K562 (cell line): ENCODE results near the gene KHNYN. TPM values are rescaled to one million over a fixed set of nuclear protein-coding genes. Genes with fewer than 3 reads are reported as not detected.

Experiments
- ATF2 ChIP-seq: sonication (generic); formaldehyde crosslinking; IDR thresholded peaks from 2 replicates; pipeline ENCODE4 v1.8.1; 2022; ENCODE audit warnings: missing genetic modification reagents
- KDM5B ChIP-seq: fragments of 200-600 bp; sonication (generic); IDR thresholded peaks from 2 replicates; pipeline ENCODE4 v1.6.1; 2012; ENCODE audit warnings: low read depth, mild to moderate bottlenecking, moderate library complexity, low read length, control low read depth, inconsistent platforms; ENCODE audit not compliant: insufficient replicate concordance
- MTA3 ChIP-seq: fragments of 450-650 bp; formaldehyde crosslinking; IDR thresholded peaks from 2 replicates; pipeline ENCODE4 v1.6.1; 2017; ENCODE audit warnings: mild to moderate bottlenecking, borderline replicate concordance
- MYBL2 ChIP-seq, 2 experiments: fragments of 450-650 bp in 1 of 2; sonication (generic) in 1 of 2; formaldehyde crosslinking in 1 of 2; IDR thresholded peaks; 2 replicates each; pipeline versions ENCODE4 v1.6.1 to v1.8.1; 2017 to 2022; ENCODE audit warnings: borderline replicate concordance in 1 of 2, inconsistent platforms in 1 of 2, low read depth in 1 of 2, mild to moderate bottlenecking in 1 of 2, missing genetic modification reagents in 1 of 2, moderate library complexity in 1 of 2
- RB1 ChIP-seq: fragments of 450-650 bp; IDR thresholded peaks from 2 replicates; pipeline ENCODE4 v1.6.1; 2017; ENCODE audit warnings: low read depth, mild to moderate bottlenecking
- TRIM28 ChIP-seq: fragments of 450-650 bp; IDR thresholded peaks from 2 replicates; pipeline ENCODE4 v1.6.1; 2017
- ZBTB11 ChIP-seq, 3 experiments: fragments of 200-800 bp in 1 of 3; fragments of 250-450 bp in 1 of 3; fragments of 450-650 bp in 1 of 3; sonication (Bioruptor Pico) in 1 of 3; sonication (Bioruptor generic) in 1 of 3; formaldehyde crosslinking in 1 of 3; IDR thresholded peaks; 2 replicates each; pipeline versions ENCODE4 v1.6.1 to v1.8.0; 2016 to 2022; ENCODE audit warnings: mild to moderate bottlenecking in 2 of 3, missing genetic modification characterization in 2 of 3, missing compliant biosample characterization in 1 of 3, moderate library complexity in 1 of 3
- ZBTB7A ChIP-seq: IDR thresholded peaks from 2 replicates; pipeline ENCODE4 v1.6.1; 2011; ENCODE audit warnings: low read depth, mild to moderate bottlenecking, low read length, moderate library complexity, borderline replicate concordance; ENCODE audit not compliant: control insufficient read depth
- ZNF143 ChIP-seq: sonication (generic); formaldehyde crosslinking; IDR thresholded peaks from 2 replicates; pipeline ENCODE4 v1.9.0; 2022; ENCODE audit warnings: mild to moderate bottlenecking, missing genetic modification reagents
- ZNF518B ChIP-seq: fragments of 250-450 bp; sonication (Bioruptor Pico); IDR thresholded peaks from 2 replicates; pipeline ENCODE4 v1.5.0; 2021; ENCODE audit warnings: mild to moderate bottlenecking, moderate library complexity
- ZNF764 ChIP-seq: fragments of 250-450 bp; sonication (Bioruptor Pico); IDR thresholded peaks from 2 replicates; pipeline ENCODE4 v1.4.0; 2020; ENCODE audit warnings: low read depth, mild to moderate bottlenecking, moderate library complexity
- polyA plus RNA-seq, 8 experiments: library from polyadenylated mRNA; depleted of rRNA in 4 of 8; stranded (reverse) in 5 of 8; unstranded in 3 of 8; fragments of >200 nt; fragmentation: Nextera tagmentation in 2 of 8; fragmentation: Illumina TruSeq in 1 of 8; extraction: Ambion mirVana in 2 of 8; extraction: Trizol in 1 of 8; gene quantifications; 2 replicates each; pipeline versions ENCODE4 v1.2.1 to v1.2.3, GENCODE V29; 2011 to 2014; ENCODE audit warnings: inconsistent platforms in 1 of 8, missing spikeins in 1 of 8
- total RNA-seq, 7 experiments: library from RNA; depleted of rRNA in 6 of 7; stranded (reverse); fragments of >200 nt in 6 of 7; fragmentation: Illumina TruSeq in 2 of 7; extraction: Trizol in 2 of 7; gene quantifications; 2 replicates each; pipeline versions ENCODE4 v1.2.1 to v1.2.3, GENCODE V29; 2011 to 2021; ENCODE audit warnings: low replicate concordance in 1 of 7

Gene KHNYN
- total and polyA plus RNA-seq, 9 of the 15 experiments (the other 6 are each of a cell fraction or from before 2014, with no cell fraction given), result 0.76 to 26.0 (median 14.1) TPM

GRCh38 chr14:24414732-24415420, 14.9 kb upstream of the KHNYN start (continued):
- TF ChIP-seq KDM5B (no peak), MYBL2 (IDR thresholded peaks at IDR 0.05; ENCODE audit: low read depth) (no peak), MYBL2 (CRISPR knock-in tag; IDR thresholded peaks at IDR 0.05; ENCODE audit: borderline replicate concordance) (no peak), ZBTB11 (CRISPR knock-in tag; IDR thresholded peaks at IDR 0.05) (no peak), ZNF518B (no peak), ATF2 (CRISPR knock-in tag) (no peak), ZNF764 (no peak), TRIM28 (no peak), ZNF143 (CRISPR knock-in tag) (no peak), RB1 (no peak), MTA3 (no peak), ZBTB7A (no peak)
